AG04449 (cell line): ENCODE measurements around the gene TOMM7.
"Not testable (repeated sequence)": the region's sequence is repeated elsewhere in the genome, so short reads cannot be mapped to it uniquely, and the experiment has no call there.

Experiments
- CTCF ChIA-PET: fragments of 350-600 bp; formaldehyde crosslinking; extraction: SDS; loops from one replicate; lab custom pipeline; 2021; ENCODE audit warnings: antibody characterized with exemption; lab: Yijun Ruan, JAX
- POLR2A ChIA-PET: fragments of 400-600, 350-600 bp; formaldehyde crosslinking; extraction: SDS; loops from one replicate; lab custom pipeline; 2020; ENCODE audit warnings: antibody characterized with exemption, inconsistent platforms; lab: Yijun Ruan, JAX
- DNase-seq: peaks from one replicate; pipeline ENCODE4 v3.0.0-alpha.2; 2010; ENCODE audit warnings: low read depth, low spot score
- H3K4me3 ChIP-seq: 2 replicates; pipeline ENCODE4 v1.5.1; 2011; ENCODE audit warnings: low read depth, mild to moderate bottlenecking, control low read depth, low read length
- TF ChIP-seq, protein P1 (sequence below): IDR thresholded peaks from one replicate; pipeline ENCODE4 v1.5.1; 2011; ENCODE audit warnings: mild to moderate bottlenecking, moderate library complexity, low read length, control low read depth, inconsistent platforms; ENCODE audit not compliant: insufficient read depth; ENCODE audit errors: missing control alignments

The TOMM7 gene

DNA sequence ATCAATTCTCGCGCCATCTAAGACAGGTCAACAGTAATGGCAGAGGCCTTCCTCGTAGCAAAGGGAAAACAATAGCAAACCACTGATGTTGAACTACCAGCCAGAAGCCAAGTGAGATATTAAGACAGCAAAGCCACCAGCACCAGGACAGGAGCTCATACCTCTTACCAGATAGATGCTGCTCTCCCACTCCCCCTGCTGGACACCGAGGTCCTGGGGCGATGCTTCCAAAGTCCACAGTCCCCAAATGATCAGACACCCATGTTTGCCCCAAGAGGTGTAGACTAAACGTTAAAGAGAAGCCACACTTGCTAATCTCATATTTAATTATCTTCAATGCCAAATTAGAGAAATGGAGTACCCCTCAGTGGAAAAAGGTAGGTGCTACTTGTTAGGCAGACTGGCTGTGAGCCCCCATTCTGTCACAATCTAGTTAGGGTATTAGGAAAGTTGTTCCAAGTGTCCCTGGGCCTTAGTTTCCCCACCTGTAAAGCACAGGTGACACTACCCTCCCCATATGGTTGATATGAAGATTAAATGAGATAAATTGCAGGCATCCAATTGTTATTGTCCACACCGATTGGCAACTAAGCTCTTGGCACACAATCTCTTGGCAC is 39.9 kb downstream of the TOMM7 start:
- no peak for DNase-seq
- H3K4me3 ChIP-seq = no peak overlapping the region
- CTCF ChIA-PET = interaction anchor here (0.7 to 6.5 kb wide), 23 partner anchors 10 to 272 kb away, joined by 3 to 72 read pairs (median 4); partner anchors contain the start of gene IL6
- TF ChIP-seq, protein P1, sequence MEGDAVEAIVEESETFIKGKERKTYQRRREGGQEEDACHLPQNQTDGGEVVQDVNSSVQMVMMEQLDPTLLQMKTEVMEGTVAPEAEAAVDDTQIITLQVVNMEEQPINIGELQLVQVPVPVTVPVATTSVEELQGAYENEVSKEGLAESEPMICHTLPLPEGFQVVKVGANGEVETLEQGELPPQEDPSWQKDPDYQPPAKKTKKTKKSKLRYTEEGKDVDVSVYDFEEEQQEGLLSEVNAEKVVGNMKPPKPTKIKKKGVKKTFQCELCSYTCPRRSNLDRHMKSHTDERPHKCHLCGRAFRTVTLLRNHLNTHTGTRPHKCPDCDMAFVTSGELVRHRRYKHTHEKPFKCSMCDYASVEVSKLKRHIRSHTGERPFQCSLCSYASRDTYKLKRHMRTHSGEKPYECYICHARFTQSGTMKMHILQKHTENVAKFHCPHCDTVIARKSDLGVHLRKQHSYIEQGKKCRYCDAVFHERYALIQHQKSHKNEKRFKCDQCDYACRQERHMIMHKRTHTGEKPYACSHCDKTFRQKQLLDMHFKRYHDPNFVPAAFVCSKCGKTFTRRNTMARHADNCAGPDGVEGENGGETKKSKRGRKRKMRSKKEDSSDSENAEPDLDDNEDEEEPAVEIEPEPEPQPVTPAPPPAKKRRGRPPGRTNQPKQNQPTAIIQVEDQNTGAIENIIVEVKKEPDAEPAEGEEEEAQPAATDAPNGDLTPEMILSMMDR = peak; percentile 62
- POLR2A ChIA-PET = interaction anchor here (1.4 kb wide), 1 partner anchor 51 kb away, joined by 3 read pairs; no protein-coding TSS in a partner anchor

DNA sequence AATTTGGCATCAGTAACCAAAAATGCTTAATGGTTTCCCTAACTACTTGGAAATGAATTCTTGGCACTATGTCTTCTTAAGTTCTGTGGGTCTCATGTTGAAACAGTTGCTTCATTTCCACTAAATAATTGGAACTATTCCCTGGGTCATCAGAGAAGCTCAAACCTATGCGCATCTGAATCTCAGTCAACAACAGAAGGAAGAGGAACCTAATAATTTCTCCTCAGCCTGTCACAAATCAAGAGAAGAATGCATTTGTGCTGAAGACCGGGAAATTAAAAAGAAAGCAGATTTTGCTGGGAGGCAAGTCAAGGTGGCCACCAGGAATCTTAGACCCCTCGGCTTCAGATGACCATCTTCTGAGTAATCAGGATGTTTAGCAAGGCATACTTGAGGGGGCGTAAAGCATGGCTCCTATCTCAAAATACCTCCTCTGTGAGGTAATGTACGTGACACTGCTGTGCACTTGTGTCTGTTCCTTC is 41.4 kb downstream of the TOMM7 start:
- peak; percentile 86 for DNase-seq
- no peak overlapping the region for H3K4me3 ChIP-seq
- TF ChIP-seq, protein P1 = no peak
- CTCF ChIA-PET = interaction anchor here (1.1 to 6.5 kb wide), 9 partner anchors 8 to 273 kb away, joined by 4 to 72 read pairs (median 7); partner anchors contain the start of gene IL6
- POLR2A ChIA-PET = interaction anchor here (0.8 to 1.9 kb wide), 6 partner anchors 49 to 220 kb away, joined by 3 to 5 read pairs (median 3); partner anchors contain the start of gene IL6

DNA sequence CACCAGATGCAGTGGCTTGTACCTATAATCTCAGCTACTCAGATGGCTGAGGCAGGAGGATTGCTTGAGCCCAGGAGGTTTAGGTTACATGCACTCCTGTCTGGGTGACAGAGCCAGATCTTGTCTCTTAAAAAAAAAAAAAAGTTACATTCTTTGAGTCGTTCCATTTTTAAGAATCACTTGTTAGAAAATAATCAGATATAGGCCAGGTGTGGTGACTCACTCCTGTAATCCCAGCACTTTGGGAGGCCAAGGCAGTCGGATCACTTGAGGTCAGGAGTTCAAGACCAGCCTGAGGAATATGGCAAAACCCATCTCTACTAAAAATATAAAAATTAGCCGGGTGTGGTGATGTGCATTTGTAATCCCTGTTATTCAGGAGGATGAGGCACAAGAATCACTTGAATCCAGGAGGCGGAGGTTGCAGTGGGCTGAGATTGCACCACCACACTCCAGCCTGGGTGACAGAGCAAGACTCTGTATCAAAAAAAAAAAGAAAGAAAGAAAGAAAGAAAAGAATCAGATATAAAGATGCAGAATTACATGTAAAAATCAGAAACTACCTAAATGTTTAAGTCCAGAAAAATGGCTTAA is 42.8 kb downstream of the TOMM7 start:
- DNase-seq, POLR2A ChIA-PET, H3K4me3 ChIP-seq: not testable (repeated sequence)
- CTCF ChIA-PET = interaction anchor here (1.2 to 1.3 kb wide), 2 partner anchors 215 to 220 kb away, joined by 3 to 4 read pairs; no protein-coding TSS in a partner anchor

DNA sequence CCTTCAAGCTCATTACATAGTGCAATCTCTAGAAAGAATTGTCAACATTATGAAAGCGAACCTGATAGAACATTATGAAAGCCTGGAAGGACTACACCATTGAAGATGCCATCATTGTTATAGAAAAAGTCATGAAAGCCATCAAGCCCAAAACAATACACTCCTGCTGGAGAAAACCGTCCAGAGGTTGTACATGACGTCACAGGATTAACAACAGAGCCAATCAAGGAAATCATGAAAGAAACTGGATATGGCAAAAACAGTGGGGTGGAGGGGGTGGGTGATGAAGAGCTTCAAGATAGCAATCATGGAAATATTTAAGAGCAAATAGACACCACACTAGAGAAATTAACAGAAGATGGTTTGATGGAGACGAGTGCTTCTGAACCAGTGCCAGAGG is 45.7 kb downstream of the TOMM7 start:
- POLR2A ChIA-PET = no interaction called here
- TF ChIP-seq, protein P1 = no peak
- no peak overlapping the region for H3K4me3 ChIP-seq
- CTCF ChIA-PET = interaction anchor here (0.9 kb wide), 1 partner anchor 18 kb away, joined by 4 read pairs; no protein-coding TSS in a partner anchor
- DNase-seq = no peak

DNA sequence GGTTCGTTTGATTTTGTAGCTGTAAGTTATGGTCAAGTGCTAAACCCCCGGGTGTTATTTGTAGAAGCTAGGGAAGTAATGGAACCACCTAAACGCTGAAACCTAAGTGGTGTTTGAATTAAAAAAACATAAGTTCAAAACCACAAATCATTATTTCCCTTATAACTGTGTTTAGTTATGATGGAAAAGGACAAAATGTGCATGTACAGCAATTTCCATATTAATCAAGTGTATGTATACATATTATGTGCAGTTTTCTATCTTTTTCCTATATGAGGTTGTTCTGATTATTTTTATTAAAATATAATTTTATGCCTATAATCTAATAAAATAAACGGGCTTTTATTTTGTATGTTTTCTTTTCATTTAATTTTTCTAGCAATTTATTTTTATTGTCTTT is 49.8 kb downstream of the TOMM7 start:
- POLR2A ChIA-PET = no interaction called here

DNA sequence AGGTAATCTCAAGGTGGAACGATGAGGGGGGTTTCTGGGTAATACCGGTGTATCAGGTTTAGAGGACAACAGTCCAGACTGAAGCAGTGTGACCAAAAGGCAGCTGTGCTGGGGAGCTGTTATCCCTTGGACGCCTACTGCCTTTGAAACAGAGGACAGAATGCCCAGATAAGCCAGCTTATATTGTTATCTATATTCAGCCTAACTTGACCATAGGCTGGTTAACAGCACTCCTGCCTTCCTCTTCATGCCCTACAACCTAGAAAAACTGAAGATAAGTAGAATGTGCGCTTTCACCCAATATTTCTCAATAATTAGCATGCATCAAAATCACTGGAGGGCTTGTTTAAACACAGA is 50.8 kb downstream of the TOMM7 start:
- no peak overlapping the region for H3K4me3 ChIP-seq
- TF ChIP-seq, protein P1 = no peak
- POLR2A ChIA-PET = no interaction called here
- no peak for DNase-seq
- CTCF ChIA-PET = interaction anchor here (1.1 kb wide), 1 partner anchor 12 kb away, joined by 3 read pairs; no protein-coding TSS in a partner anchor

More for the DNA sequence above, 49.8 kb downstream of the TOMM7 start:
- TF ChIP-seq, protein P1 = no peak
- CTCF ChIA-PET = interaction anchor here (1.1 to 1.6 kb wide), 2 partner anchors 9 to 11 kb away, joined by 3 to 7 read pairs; no protein-coding TSS in a partner anchor
- H3K4me3 ChIP-seq = no peak overlapping the region
- no peak for DNase-seq
